Neural progenitor cell (in vitro differentiated cells): ENCODE data around the gene ARFGAP3. TPM values are rescaled to one million over a fixed set of nuclear protein-coding genes. Genes with fewer than 3 reads are reported as not detected.
A peak's percentile ranks its signal among the peaks of the same experiment; 100 is the strongest.
"Not testable (repeated sequence)": the region's sequence is repeated elsewhere in the genome, so short reads cannot be mapped to it uniquely, and the experiment has no call there.

Experiments used
- DNase-seq: peaks from one replicate; pipeline ENCODE4 v3.0.0-alpha.2; 2016; ENCODE audit warnings: low spot score
- H2AFZ ChIP-seq: fragments of 200-600 bp; sonication (generic); replicated peaks from 2 replicates; pipeline ENCODE4 v1.6.1; 2016; ENCODE audit warnings: antibody characterized with exemption
- H3F3A ChIP-seq: fragments of 200-600 bp; sonication (generic); 2 replicates; pipeline ENCODE4 v1.6.1; 2016; ENCODE audit warnings: antibody characterized with exemption, low read depth
- H3K27ac ChIP-seq: fragments of 200-600 bp; sonication (generic); 2 replicates; pipeline ENCODE4 v1.5.1; 2016; ENCODE audit warnings: mild to moderate bottlenecking
- H3K27me3 ChIP-seq: fragments of 200-600 bp; sonication (generic); 2 replicates; pipeline ENCODE4 v1.6.1; 2016; ENCODE audit warnings: mild to moderate bottlenecking, moderate library complexity
- H3K36me3 ChIP-seq: fragments of 200-600 bp; sonication (generic); 2 replicates; pipeline ENCODE4 v1.5.1; 2016
- H3K4me1 ChIP-seq: fragments of 200-600 bp; sonication (generic); 2 replicates; pipeline ENCODE4 v1.6.1; 2016; ENCODE audit warnings: mixed run types
- H3K4me2 ChIP-seq: fragments of 200-600 bp; sonication (generic); 2 replicates; pipeline ENCODE4 v1.6.1; 2016
- H3K4me3 ChIP-seq: fragments of 200-600 bp; sonication (generic); 2 replicates; pipeline ENCODE4 v1.5.1; 2016
- H3K79me2 ChIP-seq: fragments of 200-600 bp; sonication (generic); 2 replicates; pipeline ENCODE4 v1.6.1; 2016; ENCODE audit warnings: low read depth
- H3K9ac ChIP-seq: fragments of 200-600 bp; sonication (generic); 2 replicates; pipeline ENCODE4 v1.6.1; 2016
- H3K9me3 ChIP-seq: fragments of 200-600 bp; sonication (generic); 2 replicates; pipeline ENCODE4 v1.5.1; 2016; ENCODE audit warnings: low read depth
- H4K20me1 ChIP-seq: fragments of 200-600 bp; sonication (generic); 2 replicates; pipeline ENCODE4 v1.6.1; 2016; ENCODE audit warnings: low read depth
- H3K27ac Mint-ChIP-seq: 3 replicates; pipeline ENCODE4 v1.8.0; 2021; ENCODE audit warnings: mixed read lengths
- H3K27me3 Mint-ChIP-seq: 2 replicates; pipeline ENCODE4 v1.8.0; 2022; ENCODE audit warnings: low read depth, mild to moderate bottlenecking, inconsistent platforms, moderate library complexity, mixed read lengths; ENCODE audit not compliant: insufficient read depth
- H3K36me3 Mint-ChIP-seq: 3 replicates; pipeline ENCODE4 v1.8.0; 2021; ENCODE audit warnings: mixed read lengths
- H3K4me1 Mint-ChIP-seq: 3 replicates; pipeline ENCODE4 v1.8.0; 2021; ENCODE audit warnings: mixed read lengths
- H3K4me3 Mint-ChIP-seq: 3 replicates; pipeline ENCODE4 v1.8.0; 2021; ENCODE audit warnings: mild to moderate bottlenecking, moderate library complexity, mixed read lengths
- H3K9me3 Mint-ChIP-seq: 3 replicates; pipeline ENCODE4 v1.8.0; 2020; ENCODE audit warnings: mixed read lengths
- CTCF ChIP-seq: fragments of 200-600 bp; sonication (generic); IDR thresholded peaks from 2 replicates; pipeline ENCODE4 v1.5.1; 2017; ENCODE audit warnings: antibody characterized with exemption, mild to moderate bottlenecking
- EZH2 ChIP-seq: fragments of 200-600 bp; sonication (generic); IDR thresholded peaks from 2 replicates; pipeline ENCODE4 v1.6.1; 2017; ENCODE audit warnings: antibody characterized with exemption, mild to moderate bottlenecking, moderate library complexity
- EZH2phosphoT487 ChIP-seq: fragments of 200-600 bp; sonication (generic); IDR thresholded peaks from 2 replicates; pipeline ENCODE4 v1.6.1; 2017; ENCODE audit warnings: antibody characterized with exemption
- total RNA-seq: library from RNA; depleted of rRNA; stranded (reverse); fragments of >200 nt; gene quantifications from 2 replicates; pipeline ENCODE4 v1.2.3, GENCODE V29; 2015; ENCODE audit warnings: low replicate concordance

The ARFGAP3 gene
- total RNA-seq, 1 donor from 2014 or later = 53.9 TPM

GRCh38 chr22:42752912-42753311 lies 104.2 kb downstream of the ARFGAP3 start:
- no peak for DNase-seq
- peaks cover 8% of the 10 kb centered on the region for H3K4me1 ChIP-seq
- Mint-ChIP-seq H3K9me3 (peaks cover 6% of the 10 kb centered on the region), H3K27me3 (peaks cover 17% of the 10 kb centered on the region), H3K36me3 (no peaks in the 10 kb centered on the region), H3K27ac (no peak overlapping the region), H3K4me1 (peaks cover 27% of the 10 kb centered on the region), H3K4me3 (no peak overlapping the region)
- H3F3A ChIP-seq = peaks cover 19% of the 10 kb centered on the region
- no peaks in the 10 kb centered on the region for H4K20me1 ChIP-seq
- no peak overlapping the region for H3K27ac ChIP-seq
- H2AFZ ChIP-seq = no peak overlapping the region
- no peak overlapping the region for H3K9ac ChIP-seq
- H3K27me3 ChIP-seq = no peaks in the 10 kb centered on the region
- TF ChIP-seq EZH2phosphoT487 (no peak), CTCF (no peak), EZH2 (no peak)
- H3K4me3 ChIP-seq = no peak overlapping the region
- no peaks in the 10 kb centered on the region for H3K36me3 ChIP-seq
- no peak overlapping the region for H3K4me2 ChIP-seq
- H3K9me3 ChIP-seq = no peaks in the 10 kb centered on the region
- H3K79me2 ChIP-seq = no peaks in the 10 kb centered on the region

- Histone ChIP-seq H3K79me2 (no peaks in the 10 kb centered on the region), H3K9ac (no peak overlapping the region), H3K27ac (no peak overlapping the region), H3F3A (peaks cover 20% of the 10 kb centered on the region), H3K27me3 (no peaks in the 10 kb centered on the region), H3K4me1 (peaks cover 8% of the 10 kb centered on the region), H3K36me3 (no peaks in the 10 kb centered on the region), H3K4me2 (no peak overlapping the region), H3K9me3 (no peaks in the 10 kb centered on the region), H3K4me3 (no peak overlapping the region), H4K20me1 (no peaks in the 10 kb centered on the region), H2AFZ (no peak overlapping the region)
- H3K36me3 Mint-ChIP-seq = no peaks in the 10 kb centered on the region
- H3K27ac Mint-ChIP-seq = peak overlapping the region; percentile 90
- peaks cover 26% of the 10 kb centered on the region for H3K4me1 Mint-ChIP-seq
- no peak overlapping the region for H3K4me3 Mint-ChIP-seq
- DNase-seq = peak; percentile 2
- H3K9me3 Mint-ChIP-seq = peaks cover 6% of the 10 kb centered on the region
- peaks cover 14% of the 10 kb centered on the region for H3K27me3 Mint-ChIP-seq
- TF ChIP-seq EZH2 (no peak), EZH2phosphoT487 (no peak), CTCF (no peak)
Measured at GRCh38 chr22:42752230-42752746, 104.8 kb downstream of the ARFGAP3 start.

GRCh38 chr22:42750421-42750820 lies 106.7 kb downstream of the ARFGAP3 start:
- H4K20me1 ChIP-seq, H3K9ac ChIP-seq, H3K36me3 Mint-ChIP-seq, H3K27ac ChIP-seq, DNase-seq, H3K4me3 ChIP-seq, H3K27me3 ChIP-seq, H3K27ac Mint-ChIP-seq, H3K9me3 ChIP-seq, H3K4me3 Mint-ChIP-seq, H3K9me3 Mint-ChIP-seq, H3K4me1 ChIP-seq, H3K79me2 ChIP-seq, H3K4me2 ChIP-seq, H3K36me3 ChIP-seq, H2AFZ ChIP-seq: not testable (repeated sequence)
- H3F3A ChIP-seq = peaks cover 20% of the 10 kb centered on the region
- Mint-ChIP-seq H3K4me1 (peaks cover 32% of the 10 kb centered on the region), H3K27me3 (peaks cover 18% of the 10 kb centered on the region)

- Histone ChIP-seq H3K27ac (no peak overlapping the region), H3F3A (peaks cover 31% of the 10 kb centered on the region), H3K4me1 (peaks cover 17% of the 10 kb centered on the region), H4K20me1 (no peaks in the 10 kb centered on the region), H2AFZ (peak overlapping the region; percentile 38), H3K9me3 (no peaks in the 10 kb centered on the region), H3K27me3 (no peaks in the 10 kb centered on the region), H3K79me2 (no peaks in the 10 kb centered on the region), H3K36me3 (no peaks in the 10 kb centered on the region), H3K9ac (no peak overlapping the region), H3K4me2 (no peak overlapping the region), H3K4me3 (no peak overlapping the region)
- H3K9me3 Mint-ChIP-seq = peaks cover 6% of the 10 kb centered on the region
- peak overlapping the region; percentile 46 for H3K4me3 Mint-ChIP-seq
- peaks cover 15% of the 10 kb centered on the region for H3K27me3 Mint-ChIP-seq
- TF ChIP-seq EZH2phosphoT487 = no peak
- no peak for TF ChIP-seq EZH2
- TF ChIP-seq CTCF = no peak
- peak; percentile 62 for DNase-seq
- H3K4me1 Mint-ChIP-seq = peaks cover 40% of the 10 kb centered on the region
- peak overlapping the region; percentile 78 for H3K27ac Mint-ChIP-seq
- H3K36me3 Mint-ChIP-seq = no peaks in the 10 kb centered on the region
Measured at GRCh38 chr22:42747701-42748513, 109.2 kb downstream of the ARFGAP3 start.
